Iris pigment epithelial cell (primary cell): ENCODE results near the gene KRTAP2-4.
"Not testable (repeated sequence)": the region's sequence is repeated elsewhere in the genome, so short reads cannot be mapped to it uniquely, and the experiment has no call there.

ENCODE experiments used
- DNase-seq: peaks from one replicate; pipeline ENCODE4 v3.0.0-alpha.2; 2011; ENCODE audit warnings: low read depth

The KRTAP2-4 gene, protein sequence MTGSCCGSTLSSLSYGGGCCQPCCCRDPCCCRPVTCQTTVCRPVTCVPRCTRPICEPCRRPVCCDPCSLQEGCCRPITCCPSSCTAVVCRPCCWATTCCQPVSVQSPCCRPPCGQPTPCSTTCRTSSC

DNA sequence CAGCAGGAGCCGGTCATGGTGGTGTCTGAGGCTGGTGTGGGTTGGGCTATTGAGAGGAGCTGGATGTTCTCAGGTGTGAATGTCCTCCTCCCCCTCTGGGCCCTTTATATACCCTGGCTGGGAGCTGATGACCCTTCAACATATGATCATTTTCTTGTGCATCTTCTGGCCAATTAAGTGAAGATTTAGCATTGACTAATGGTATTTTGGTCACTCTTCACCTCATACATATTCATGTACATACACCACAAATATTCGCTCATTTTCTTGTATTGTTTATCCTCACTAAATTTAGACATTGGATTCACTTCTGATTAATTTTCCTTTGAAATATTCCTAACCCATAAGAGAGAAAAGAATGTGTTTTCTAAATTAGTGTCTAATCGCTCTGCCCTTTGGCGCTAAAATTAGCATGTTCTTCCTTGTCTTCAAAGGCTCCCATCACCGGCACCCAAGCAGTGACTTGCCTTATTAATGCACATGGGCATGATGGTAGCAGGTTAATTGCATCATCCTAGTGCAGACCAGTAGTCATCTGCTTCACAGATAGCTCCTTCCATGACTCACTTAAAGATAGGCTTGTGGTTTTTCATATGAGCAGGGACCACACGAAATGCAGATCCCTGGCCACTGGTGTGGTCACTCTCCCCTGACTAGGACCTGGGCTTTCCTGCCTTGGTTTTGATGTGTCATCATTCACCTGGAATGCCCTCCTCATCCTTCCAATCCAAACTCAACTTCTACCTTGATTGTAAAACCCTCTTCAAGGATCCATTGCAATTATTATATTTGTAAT lies at the start of gene KRTAP2-4:
Gene KRTAP2-4, minus strand, starts transcription at position 51 of the 796 bp plus-strand sequence. Its CDS starts 34 bp downstream, at position 17.
- peak; percentile 95 for DNase-seq

DNA sequence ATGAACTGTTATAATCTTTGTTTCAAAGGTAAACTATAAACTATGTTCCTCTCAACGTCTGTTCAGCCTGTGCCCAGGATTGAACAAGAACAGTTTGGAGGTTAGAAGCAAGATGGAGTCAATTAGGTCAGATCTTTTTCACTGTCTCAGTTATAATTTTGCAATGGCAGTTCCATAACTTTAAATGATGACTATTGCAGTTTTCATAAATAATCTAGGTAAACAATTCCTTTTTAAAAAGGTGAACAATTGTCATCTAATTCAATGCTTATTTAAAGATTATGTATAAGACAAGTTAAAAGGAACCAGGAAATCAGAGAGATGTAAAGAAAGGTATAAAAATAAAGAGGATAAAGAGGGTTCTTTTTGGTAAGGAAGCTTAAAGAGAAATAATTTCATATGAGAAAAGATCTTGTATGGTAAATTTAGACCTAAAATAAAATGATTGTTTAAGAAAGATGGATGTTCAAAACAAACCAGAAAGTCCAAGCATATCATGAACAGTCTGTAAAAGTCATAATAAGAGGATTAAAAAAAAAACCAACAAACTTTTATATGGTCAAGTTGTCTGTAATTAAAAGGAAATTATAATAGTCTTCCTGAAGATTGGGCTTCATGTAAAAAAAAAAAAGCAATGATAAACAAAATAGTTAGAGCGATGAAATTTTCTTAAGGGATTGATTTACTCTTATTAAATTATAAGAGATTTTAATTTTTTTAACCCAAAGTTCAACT lies 45.6 kb upstream of the KRTAP2-4 start:
- DNase-seq, result no peak

DNA sequence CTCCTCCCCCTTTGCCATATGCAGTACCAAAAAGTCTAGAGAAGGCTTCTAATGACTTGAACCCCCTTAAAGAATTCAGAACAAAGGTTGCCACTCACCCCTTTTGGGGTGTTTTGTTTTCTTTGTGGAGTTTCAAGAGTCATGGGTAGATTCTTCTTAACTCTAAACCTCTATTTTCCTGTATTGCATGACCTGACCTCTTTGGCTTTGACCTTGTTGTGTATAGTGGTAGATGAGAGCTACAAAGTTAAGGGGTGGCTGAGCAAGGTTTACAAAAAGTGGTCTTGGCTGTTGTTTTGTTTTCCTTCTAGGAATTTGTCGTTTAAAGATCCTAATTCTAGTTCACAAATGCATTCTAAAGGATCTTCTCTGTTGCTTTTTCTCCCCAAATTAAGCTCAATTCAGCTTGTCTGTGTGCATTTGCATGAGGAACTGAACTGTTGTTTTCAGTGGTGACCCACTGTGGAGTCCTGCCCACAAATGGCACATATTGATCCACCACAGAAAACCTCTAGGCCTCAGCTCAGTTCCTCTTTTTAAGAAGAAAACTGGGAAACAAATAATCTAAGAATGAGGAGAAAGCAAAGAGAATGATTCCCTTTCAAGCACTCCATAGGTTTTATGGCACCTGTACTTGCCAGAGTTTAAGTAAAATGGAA lies 43.2 kb upstream of the KRTAP2-4 start:
- DNase-seq, result not testable (repeated sequence)

DNA sequence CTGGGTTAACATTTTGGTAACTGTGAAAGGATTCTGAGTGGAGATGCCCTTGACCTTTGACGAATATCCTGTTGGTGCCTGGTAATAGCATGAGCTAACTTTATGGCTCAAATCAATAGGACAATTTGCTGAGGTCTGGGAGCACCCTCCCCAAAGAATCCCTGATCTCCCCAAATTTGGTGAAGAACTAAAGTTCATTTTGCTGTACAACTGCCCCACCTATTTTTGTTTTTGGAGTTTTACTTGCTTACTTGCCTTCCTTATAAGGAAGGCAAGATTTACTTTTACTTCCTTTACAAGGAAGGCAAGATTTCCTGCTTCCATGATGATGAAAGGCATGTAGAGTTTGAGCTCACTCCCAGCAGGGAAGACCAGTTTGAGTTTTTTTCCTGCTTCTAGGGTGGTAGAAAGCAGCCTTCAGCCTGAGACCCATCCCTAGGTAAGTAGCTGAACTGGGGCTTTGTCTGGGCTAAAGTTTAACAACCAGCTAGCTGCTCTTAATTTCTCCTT lies 42.3 kb upstream of the KRTAP2-4 start:
- DNase-seq, result no peak

DNA sequence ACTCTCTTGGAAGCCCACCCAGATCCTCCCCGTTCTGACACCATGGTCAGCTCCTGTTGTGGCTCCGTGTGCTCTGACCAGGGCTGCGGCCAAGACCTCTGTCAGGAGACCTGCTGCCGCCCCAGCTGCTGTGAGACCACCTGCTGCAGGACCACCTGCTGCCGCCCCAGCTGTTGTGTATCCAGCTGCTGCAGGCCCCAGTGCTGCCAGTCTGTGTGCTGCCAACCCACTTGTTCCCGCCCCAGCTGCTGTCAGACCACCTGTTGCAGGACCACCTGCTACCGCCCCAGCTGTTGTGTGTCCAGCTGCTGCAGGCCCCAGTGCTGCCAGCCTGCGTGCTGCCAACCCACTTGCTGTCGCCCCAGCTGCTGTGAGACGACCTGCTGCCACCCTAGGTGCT lies 39.7 kb upstream of the KRTAP2-4 start, which contains the start of gene KRTAP4-9:
Gene KRTAP4-9, plus strand, starts transcription at position 43 of the 400 bp plus-strand sequence. Its CDS starts 0 bp downstream, at position 43.
- not testable (repeated sequence) for DNase-seq

DNA sequence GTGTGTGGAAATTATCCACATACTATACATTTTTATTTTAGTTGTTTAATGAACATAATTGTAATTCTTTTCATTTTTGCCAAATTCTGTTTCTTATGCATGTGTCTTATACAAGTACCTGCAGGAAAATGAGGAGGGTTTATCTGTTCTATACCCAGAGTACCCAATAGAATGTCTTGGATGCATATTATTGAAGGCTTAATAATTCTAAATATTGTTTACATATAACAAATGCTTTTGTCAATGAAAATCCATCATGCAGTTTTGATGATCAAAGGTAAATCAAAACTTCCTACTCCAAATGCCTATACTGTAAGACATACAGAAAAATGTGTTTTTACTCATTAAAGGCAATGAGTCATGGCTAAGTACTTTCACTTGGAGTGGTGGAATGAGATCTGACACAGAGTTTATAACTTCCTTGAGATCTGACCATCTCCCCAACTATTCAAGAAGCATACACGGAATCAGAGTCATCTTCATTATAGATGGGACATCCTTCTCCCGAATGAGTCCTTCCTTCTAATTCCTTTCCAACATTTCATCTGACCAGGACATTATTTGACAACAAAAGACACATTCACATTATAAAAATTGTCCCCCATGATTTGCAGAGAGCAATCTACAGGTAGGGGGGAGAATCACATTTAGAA lies 38.8 kb upstream of the KRTAP2-4 start:
- DNase-seq, result peak; percentile 70

DNA sequence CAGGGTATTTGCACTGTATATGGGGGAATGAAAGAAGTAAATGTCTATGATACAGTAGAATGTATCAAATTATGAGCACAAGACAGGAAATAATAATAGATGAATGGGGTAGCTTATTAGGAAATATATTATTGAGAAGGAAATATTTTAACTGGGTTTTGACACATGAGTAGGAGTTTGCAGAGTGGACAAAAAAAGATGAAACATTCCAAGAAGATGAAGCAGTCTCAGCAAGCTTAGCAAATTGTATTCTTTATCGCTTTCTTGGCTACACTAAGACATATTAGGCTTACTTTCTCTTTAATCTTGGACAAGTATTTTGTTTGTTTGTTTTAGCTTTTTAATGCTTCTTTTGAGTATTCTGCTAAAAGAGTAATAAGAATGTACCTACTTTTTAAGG lies 38.2 kb upstream of the KRTAP2-4 start:
- peak; percentile 27 for DNase-seq

DNA sequence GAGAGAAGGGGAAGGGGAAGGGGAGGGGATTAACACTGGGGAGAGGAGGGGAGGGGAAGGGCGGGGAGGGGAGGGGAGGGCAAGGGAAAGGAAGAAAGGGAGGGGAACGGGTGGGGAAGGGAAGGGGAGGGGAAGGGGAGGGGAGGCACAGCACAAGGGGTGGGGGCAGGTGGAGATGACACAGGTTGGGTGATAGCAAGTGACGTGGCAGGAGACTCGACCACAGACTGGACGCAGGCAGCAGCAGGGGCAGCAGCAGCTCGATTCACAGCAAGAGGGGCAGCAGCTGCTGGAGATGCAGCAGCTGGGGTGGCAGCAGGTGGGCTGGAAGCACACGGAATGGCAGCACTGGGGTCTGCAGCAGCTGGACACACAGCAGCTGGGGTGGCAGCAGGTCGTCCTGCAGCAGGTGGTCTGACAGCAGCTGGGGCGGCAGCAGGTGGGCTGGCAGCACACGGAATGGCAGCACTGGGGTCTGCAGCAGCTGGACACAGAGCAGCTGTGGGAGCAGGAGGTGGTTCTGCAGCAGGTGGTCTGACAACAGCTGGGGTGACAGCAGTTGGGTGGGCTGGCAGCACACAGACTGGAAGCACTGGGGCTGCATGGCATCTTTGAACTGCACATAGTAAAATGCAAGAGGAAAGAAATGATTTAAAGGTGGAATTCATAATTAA lies 36.0 kb upstream of the KRTAP2-4 start, which contains the start of gene KRTAP4-16:
Gene KRTAP4-16, minus strand, starts transcription at position 624 of the 674 bp plus-strand sequence. Its CDS starts 0 bp downstream, at position 624.
- DNase-seq, result no peak

DNA sequence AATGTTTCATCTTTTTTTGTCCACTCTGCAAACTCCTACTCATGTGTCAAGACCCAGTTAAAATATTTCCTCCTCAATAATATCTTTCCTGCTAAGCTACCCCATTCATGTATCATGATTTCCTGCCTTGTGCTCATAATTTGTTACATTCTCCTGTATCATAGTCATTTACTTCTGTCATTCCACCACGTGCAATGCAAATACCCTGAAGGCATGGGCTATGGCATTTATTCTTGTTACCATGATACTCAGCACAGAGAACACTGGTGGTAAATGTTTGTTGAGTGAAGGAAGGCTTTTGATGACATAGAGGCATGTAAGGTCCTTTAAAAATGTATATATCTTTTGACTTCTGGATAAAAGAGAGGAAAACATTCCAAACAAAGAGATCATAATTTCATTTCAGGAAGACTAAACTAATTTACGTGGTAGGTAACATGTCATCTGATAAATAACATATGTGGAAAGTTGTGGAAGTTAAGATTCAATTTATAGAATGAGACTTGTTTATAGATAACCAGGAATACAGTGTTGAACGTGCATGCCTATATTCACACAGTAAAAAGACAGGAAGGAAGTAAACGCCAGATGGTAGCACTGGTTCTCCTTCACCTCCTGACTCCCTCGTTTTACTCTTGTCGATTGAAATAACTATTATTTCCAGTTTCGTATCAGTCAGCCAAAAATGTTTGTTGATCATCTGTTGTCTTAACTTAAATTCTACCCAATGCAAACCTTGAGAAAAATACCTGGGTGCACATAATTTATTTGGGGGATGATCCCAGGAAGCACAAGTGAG lies 34.2 kb upstream of the KRTAP2-4 start:
- peak; percentile 63 for DNase-seq

DNA sequence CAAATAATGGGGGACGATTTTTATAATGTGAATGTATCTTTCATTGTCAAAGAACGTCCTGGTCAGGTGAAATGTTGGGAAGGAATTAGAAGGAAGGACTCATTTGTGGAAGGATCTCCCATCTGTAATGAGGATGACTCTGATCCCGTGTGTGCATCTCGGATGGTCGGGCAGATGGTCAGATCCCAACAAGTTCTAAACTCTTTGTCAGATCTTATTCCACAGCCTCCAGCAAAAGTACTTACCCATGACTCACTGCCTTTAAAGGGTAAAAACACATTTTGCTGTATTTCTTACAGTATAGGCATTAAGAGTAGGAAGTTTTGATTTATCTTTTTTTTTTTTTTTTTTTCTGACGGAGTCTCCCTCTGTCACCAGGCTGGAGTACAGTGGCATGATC lies 32.8 kb upstream of the KRTAP2-4 start:
- peak; percentile 40 for DNase-seq

DNA sequence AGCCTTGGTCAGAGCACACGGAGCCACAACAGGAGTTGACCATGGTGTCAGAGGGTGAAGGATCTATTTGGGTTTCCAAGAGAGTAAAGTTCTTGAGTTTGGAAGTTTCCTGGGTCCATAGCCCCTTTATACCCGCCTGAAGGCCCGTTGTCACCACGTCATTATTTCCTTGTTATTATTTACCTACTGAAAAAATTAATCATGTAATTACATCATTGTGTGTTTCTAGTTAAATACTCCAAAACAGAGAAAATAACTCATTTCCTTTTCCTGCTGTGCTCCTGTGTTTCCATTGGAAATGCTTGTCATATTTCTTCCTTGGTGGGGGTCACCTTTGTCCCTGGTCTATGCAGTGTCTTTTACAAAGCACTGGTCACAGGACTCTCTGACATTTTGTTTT lies 32.4 kb upstream of the KRTAP2-4 start, which contains the start of gene KRTAP4-8:
Gene KRTAP4-8, minus strand, starts transcription at position 101 of the 400 bp plus-strand sequence. Its CDS starts 58 bp downstream, at position 43.
- no peak for DNase-seq

DNA sequence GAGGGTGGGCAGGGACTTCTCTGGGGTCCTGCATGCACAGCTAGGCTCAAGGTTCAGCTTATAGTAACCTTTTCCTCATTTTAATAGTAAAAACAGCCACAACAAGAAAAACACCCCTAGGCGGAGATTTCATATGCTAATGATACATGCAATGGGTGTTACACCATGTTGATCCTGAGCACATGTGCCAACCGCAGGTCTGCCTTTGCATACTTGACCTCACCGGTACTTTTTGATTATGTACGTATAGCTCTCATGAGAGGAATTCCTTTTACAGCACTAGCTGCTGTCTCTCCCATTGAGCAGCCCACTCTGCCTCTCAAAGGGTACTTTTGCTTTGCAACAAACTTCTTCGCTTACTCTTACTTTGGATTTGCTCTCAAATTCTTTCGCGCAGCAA lies 30.4 kb upstream of the KRTAP2-4 start:
- DNase-seq, result no peak

DNA sequence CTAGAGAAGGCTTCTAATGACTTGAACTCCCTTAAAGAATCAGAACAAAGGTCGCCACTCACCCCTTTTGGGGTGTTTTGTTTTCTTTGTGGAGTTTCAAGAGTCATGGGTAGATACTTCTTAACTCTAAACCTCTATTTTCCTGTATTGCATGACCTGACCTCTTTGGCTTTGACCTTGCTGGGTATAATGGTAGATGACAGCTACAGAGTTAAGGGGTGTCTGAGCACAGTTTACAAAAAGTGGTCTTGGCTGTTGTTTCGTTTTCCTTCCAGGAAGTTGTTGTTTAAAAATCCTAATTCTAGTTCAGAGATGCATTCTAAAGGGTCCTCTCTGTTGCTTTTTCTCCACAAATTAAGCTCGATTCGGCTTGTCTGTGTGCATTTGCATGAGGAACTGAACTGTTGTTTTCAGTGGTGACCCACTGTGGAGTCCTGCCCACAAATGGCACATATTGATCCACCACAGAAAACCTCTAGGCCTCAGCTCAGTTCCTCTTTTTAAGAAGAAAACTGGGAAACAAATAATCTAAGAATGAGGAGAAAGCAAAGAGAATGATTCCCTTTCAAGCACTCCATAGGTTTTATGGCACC lies 23.2 kb upstream of the KRTAP2-4 start:
- DNase-seq, result not testable (repeated sequence)

DNA sequence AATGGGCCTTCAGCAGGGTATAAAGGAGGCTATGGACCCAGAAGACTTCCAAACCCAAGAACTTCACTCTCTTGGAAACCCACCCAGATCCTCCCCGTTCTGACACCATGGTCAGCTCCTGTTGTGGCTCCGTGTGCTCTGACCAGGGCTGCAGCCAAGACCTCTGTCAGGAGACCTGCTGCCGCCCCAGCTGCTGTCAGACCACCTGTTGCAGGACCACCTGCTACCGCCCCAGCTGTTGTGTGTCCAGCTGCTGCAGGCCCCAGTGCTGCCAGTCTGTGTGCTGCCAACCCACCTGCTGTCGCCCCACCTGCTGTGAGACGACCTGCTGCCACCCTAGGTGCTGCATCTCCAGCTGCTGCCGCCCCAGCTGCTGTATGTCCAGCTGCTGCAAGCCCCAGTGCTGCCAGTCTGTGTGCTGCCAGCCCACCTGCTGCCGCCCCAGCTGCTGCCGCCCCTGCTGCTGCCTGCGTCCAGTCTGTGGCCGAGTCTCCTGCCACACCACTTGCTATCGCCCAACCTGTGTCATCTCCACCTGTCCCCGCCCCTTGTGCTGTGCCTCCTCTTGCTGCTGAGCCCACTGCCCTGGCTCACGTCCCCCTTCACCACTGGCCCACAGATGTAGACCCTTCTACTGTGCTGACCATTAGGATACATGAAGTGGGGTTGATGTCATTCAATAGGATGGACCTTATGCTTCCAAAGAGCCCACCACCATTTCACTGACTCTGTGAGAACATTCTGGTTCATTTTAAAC lies 18.6 kb upstream of the KRTAP2-4 start, which contains the start of gene KRTAP4-7:
Gene KRTAP4-7, plus strand, starts transcription at position 51 of the 757 bp plus-strand sequence. Its CDS starts 57 bp downstream, at position 108.
- not testable (repeated sequence) for DNase-seq

DNA sequence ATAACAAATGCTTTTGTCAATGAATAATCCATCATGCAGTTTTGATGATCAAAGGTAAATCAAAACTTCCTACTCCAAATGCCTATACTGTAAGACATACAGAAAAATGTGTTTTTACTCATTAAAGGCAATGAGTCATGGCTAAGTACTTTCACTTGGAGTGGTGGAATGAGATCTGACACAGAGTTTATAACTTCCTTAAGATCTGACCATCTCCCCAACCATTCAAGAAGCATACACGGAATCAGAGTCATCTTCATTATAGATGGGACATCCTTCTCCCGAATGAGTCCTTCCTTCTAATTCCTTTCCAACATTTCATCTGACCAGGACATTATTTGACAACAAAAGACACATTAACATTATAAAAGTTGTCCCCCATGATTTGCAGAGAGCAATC lies 17.7 kb upstream of the KRTAP2-4 start:
- peak; percentile 49 for DNase-seq

DNA sequence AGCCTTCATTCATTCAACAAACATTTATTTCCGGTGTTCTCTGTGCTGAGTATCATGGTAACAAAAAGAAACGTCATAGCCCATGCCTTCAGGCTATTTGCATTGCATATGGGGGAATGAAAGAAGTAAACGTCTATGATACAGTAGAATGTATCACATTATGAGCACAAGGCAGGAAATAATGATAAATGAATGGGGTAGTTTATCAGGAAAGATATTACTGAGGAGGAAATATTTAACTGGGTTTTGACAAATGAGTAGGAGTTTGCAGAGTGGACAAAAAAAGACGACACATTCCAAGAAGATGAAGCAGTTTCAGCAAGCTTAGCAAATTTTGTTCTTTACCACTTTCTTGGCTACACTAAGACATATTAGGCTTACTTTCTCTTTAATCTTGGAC lies 16.9 kb upstream of the KRTAP2-4 start:
- DNase-seq, result no peak

DNA sequence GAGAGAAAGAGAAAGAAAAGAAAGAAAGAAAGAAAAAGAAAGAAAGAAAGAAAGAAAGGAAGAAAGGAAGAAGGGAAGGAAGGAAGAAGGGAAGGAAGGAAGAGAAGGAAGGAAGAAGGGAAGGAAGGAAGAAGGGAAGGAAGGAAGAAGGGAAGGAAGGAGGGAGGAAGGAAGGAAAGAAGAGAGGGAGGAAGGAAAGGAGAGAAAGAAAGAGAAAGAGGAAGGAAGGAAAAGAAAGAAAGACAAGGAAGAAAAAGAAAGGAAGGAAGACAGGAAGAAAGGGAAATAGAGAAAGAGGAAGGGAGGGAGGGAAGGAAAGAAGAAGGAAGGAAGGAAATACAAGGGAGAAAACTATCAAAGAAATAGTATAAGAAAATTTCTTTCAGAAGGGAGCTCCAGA lies 11.1 kb upstream of the KRTAP2-4 start:
- DNase-seq, result no peak

DNA sequence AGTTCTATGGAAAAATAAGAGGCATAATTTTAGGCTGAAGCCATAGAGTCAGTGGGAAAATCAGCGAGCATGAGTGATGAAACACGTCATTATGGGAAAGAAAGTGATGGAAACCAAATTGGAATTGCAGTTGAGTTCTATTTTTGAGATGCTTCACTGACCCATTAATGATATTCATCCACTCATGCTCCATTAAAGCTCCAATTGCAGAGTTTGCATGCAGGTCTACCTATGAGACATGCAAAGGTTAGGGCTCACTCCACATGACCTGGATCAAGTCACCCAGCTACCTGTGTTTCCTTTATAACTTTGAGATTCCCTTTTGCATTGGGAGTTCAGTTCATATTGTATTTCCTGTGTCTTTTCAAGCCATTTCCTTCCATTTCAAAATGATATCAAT lies 8.0 kb upstream of the KRTAP2-4 start:
- DNase-seq, result no peak
